Effector CD4-positive, alpha-beta T cell (primary cell): ENCODE measurements around the gene CASP3.
"Not testable (repeated sequence)": the region's sequence is repeated elsewhere in the genome, so short reads cannot be mapped to it uniquely, and the experiment has no call there.

Source experiments
- DNase-seq: peaks from one replicate; pipeline ENCODE4 v3.0.0-alpha.2; 2020

The CASP3 gene

GRCh38 chr4:184662236-184662635, 13.0 kb upstream of the CASP3 start:
- DNase-seq = no peak

- no peak for DNase-seq
These were observed 11.7 kb upstream of the CASP3 start for GRCh38 chr4:184660978-184661377.

- not testable (repeated sequence) for DNase-seq
These were observed 8.6 kb upstream of the CASP3 start for GRCh38 chr4:184657820-184658219.

GRCh38 chr4:184657144-184657543, 7.9 kb upstream of the CASP3 start:
- DNase-seq = no peak

GRCh38 chr4:184655889-184656869, 6.9 kb upstream of the CASP3 start:
- no peak for DNase-seq

GRCh38 chr4:184653650-184654049, 4.4 kb upstream of the CASP3 start:
- no peak for DNase-seq

GRCh38 chr4:184652681-184653080, 3.4 kb upstream of the CASP3 start:
- DNase-seq = not testable (repeated sequence)

GRCh38 chr4:184651899-184652298, 2.7 kb upstream of the CASP3 start:
- no peak for DNase-seq

- no peak for DNase-seq
These were observed 966 bp upstream of the CASP3 start for GRCh38 chr4:184649971-184650855.

GRCh38 chr4:184648313-184649025, 778 bp downstream of the CASP3 start:
- DNase-seq = peak; percentile 24

- no peak for DNase-seq
These were observed 1.3 kb downstream of the CASP3 start for GRCh38 chr4:184648054-184648312.

GRCh38 chr4:184647266-184648053, 1.8 kb downstream of the CASP3 start:
- no peak for DNase-seq

GRCh38 chr4:184645904-184646610, 3.2 kb downstream of the CASP3 start:
- no peak for DNase-seq

- no peak for DNase-seq
These were observed 4.5 kb downstream of the CASP3 start for GRCh38 chr4:184644553-184645307.

GRCh38 chr4:184643731-184644130, 5.5 kb downstream of the CASP3 start:
- DNase-seq = no peak

- DNase-seq = no peak
These were observed 7.8 kb downstream of the CASP3 start for GRCh38 chr4:184641451-184641850.

GRCh38 chr4:184641022-184641421, 8.2 kb downstream of the CASP3 start:
- no peak for DNase-seq

GRCh38 chr4:184636897-184637296, 12.3 kb downstream of the CASP3 start:
- DNase-seq = no peak

GRCh38 chr4:184636144-184636543, 13.1 kb downstream of the CASP3 start:
- no peak for DNase-seq

- no peak for DNase-seq
These were observed 13.9 kb downstream of the CASP3 start for GRCh38 chr4:184635381-184635780.

- no peak for DNase-seq
These were observed 16.4 kb downstream of the CASP3 start for GRCh38 chr4:184632842-184633241.
